Pancreas (tissue), 10 donors: ENCODE measurements around the gene OR2S2. TPM values are rescaled to one million over a fixed set of nuclear protein-coding genes. Genes with fewer than 3 reads are reported as not detected.

Experiments used
- ATAC-seq, 4 donors: fragments of 200-7000 bp; cut with Tn5 transposase; one replicate each; pipeline versions ENCODE4 v1.8.0 to v1.9.1; 2020; ENCODE audit warnings: mild to moderate bottlenecking in 4 of 4, moderate library complexity in 4 of 4
- DNase-seq, 6 donors: peaks; one replicate each; pipeline ENCODE4 v3.0.0-alpha.2; 2020
- FAIRE-seq: peaks from 2 replicates; lab custom pipeline; 2012; peaks lifted over from hg19 to GRCh38; lab: Jason Lieb, UNC
- H3K27ac ChIP-seq, 4 donors: fragments of 200-600 bp; sonication (generic); 1 replicate in 3 of 4; 2 replicates in 1 of 4; pipeline versions ENCODE4 v1.5.0 to v1.8.0; 2020
- H3K27me3 ChIP-seq, 4 donors: fragments of 200-600 bp; one replicate each; pipeline ENCODE4 v1.8.0; 2021
- H3K36me3 ChIP-seq, 3 donors: fragments of 200-600 bp; sonication (generic) in 1 of 3; one replicate each; pipeline versions ENCODE4 v1.5.0 to v1.8.0; 2020 to 2021
- H3K4me1 ChIP-seq, 3 donors: fragments of 200-600 bp; one replicate each; pipeline ENCODE4 v1.8.0; 2021
- H3K4me3 ChIP-seq, 4 donors: fragments of 200-600 bp; sonication (generic) in 2 of 4; one replicate each; pipeline versions ENCODE4 v1.5.0 to v1.8.0; 2020 to 2021
- H3K9me3 ChIP-seq, 4 donors: fragments of 200-600 bp; one replicate each; pipeline ENCODE4 v1.8.0; 2021
- WGBS, 2 donors: extraction: QIAGEN DNeasy Blood & Tissue Kit; methylation state at CpG; one replicate each; pipeline ENCODE4 v1.1.7; 2013; 5-methylcytosine and 5-hydroxymethylcytosine counted together
- intact Hi-C, 3 donors: fragments of 100-400 bp; cut with DNase I; formaldehyde crosslinking; loops; one replicate each; pipeline versions ENCODE4 v1.11.1 to v1.14.2; 2022
- polyA plus RNA-seq, 2 donors: library from polyadenylated mRNA; stranded (reverse); fragments of 200-250 nt; gene quantifications; one replicate each; pipeline ENCODE4 v1.2.3, GENCODE V29; 2013
- total RNA-seq, 6 donors: library from RNA; stranded (reverse); fragmentation: NEBNext Ultra II Directional in 4 of 6; extraction: Animal tissue kit (Norgen Biotek cat#: 25700) in 4 of 6; gene quantifications; one replicate each; pipeline versions ENCODE4 v1.2.1 to v1.2.4, GENCODE V29; 2021 to 2023
- TF ChIP-seq, protein P1 (sequence below), 4 donors: fragments of 200-600 bp; sonication (generic) in 3 of 4; IDR thresholded peaks; one replicate each; pipeline versions ENCODE4 v1.5.0 to v1.8.0; 2021; ENCODE audit warnings: antibody characterized with exemption in 4 of 4
- donor health status: healthy with polysubstance abuse.
- donor health status: DM: no; HTN: no; CAD: no; lungs with moderate emphysema.
- donor health status: DM: no; HTN: no; CAD: no.
- donor health status: control.
- donor health status: control.
- donor health status: Bipolar disorder and iron deficiency.
- donor health status: DM: yes; HTN: yes; CAD: no.
- donor health status: DM: no; HTN: no; CAD: no.
- donor health status: DM: no; HTN: no; CAD: no.
- donor health status: DM: yes; HTN: yes; CAD: no.

OR2S2 gene
- total and polyA plus RNA-seq, 8 donors, result not detected

DNA sequence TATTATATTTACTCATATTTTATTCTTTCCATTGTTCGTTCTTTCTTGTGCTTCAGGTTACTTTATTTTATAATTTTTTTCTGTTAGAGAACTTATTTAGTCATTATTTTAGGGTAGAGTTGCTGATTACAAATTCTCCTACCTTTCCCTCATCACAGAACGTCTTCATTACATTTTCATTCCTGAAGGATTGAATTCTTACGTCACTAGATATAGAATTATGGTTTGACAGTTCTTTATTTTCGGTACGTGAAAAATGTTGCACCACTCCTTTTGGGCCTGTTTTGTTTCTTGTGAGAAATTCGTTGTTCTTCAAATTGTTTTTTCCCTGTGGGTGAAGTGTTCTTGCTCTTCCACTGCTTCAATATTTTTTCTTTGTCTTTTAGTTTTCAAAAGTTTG lies 20.8 kb upstream of the OR2S2 start:
- ATAC-seq, result no peak
- Histone ChIP-seq H3K27me3 (peaks cover 0 to 5% (median 0%) of the 10 kb centered on the region in 4 donors), H3K4me3 (no peak overlapping the region), H3K4me1 (no peaks in the 10 kb centered on the region), H3K27ac (no peak overlapping the region), H3K36me3 (no peaks in the 10 kb centered on the region), H3K9me3 (no peaks in the 10 kb centered on the region)
- WGBS, 2 donors, result 67 to 79% methylated on average over 6 of the region's 6 CpGs
- DNase-seq, result no peak
- FAIRE-seq, result no peak
- intact Hi-C loops, result no loop called here
- TF ChIP-seq, protein P1, sequence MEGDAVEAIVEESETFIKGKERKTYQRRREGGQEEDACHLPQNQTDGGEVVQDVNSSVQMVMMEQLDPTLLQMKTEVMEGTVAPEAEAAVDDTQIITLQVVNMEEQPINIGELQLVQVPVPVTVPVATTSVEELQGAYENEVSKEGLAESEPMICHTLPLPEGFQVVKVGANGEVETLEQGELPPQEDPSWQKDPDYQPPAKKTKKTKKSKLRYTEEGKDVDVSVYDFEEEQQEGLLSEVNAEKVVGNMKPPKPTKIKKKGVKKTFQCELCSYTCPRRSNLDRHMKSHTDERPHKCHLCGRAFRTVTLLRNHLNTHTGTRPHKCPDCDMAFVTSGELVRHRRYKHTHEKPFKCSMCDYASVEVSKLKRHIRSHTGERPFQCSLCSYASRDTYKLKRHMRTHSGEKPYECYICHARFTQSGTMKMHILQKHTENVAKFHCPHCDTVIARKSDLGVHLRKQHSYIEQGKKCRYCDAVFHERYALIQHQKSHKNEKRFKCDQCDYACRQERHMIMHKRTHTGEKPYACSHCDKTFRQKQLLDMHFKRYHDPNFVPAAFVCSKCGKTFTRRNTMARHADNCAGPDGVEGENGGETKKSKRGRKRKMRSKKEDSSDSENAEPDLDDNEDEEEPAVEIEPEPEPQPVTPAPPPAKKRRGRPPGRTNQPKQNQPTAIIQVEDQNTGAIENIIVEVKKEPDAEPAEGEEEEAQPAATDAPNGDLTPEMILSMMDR (IDR thresholded peaks at IDR 0.05), result no peak

- Histone ChIP-seq H3K27me3 (peaks cover 0 to 9% (median 4%) of the 10 kb centered on the region in 4 donors), H3K4me3 (no peak overlapping the region), H3K4me1 (no peaks in the 10 kb centered on the region), H3K27ac (no peak overlapping the region), H3K36me3 (no peaks in the 10 kb centered on the region), H3K9me3 (no peaks in the 10 kb centered on the region)
- intact Hi-C loops, result no loop called here
- no peak for ATAC-seq
- no peak for FAIRE-seq
- WGBS, 2 donors, result 71 to 85% methylated on average over 1 of the region's 1 CpG
- DNase-seq, result no peak
- TF ChIP-seq, protein P1 (IDR thresholded peaks at IDR 0.05), result no peak
These were observed 18.8 kb upstream of the OR2S2 start for GRCh38 chr9:35976726-35977125.

GRCh38 chr9:35974800-35975199 lies 16.8 kb upstream of the OR2S2 start:
- Histone ChIP-seq H3K4me1 (no peaks in the 10 kb centered on the region), H3K9me3 (no peaks in the 10 kb centered on the region), H3K27me3 (peaks cover 0 to 16% (median 4%) of the 10 kb centered on the region in 4 donors), H3K27ac (no peak overlapping the region), H3K4me3 (no peak overlapping the region), H3K36me3 (no peaks in the 10 kb centered on the region)
- TF ChIP-seq, protein P1 (IDR thresholded peaks at IDR 0.05), result no peak
- DNase-seq (no peak), ATAC-seq (no peak), FAIRE-seq (no peak)
- WGBS, 2 donors, result 96 to 100% methylated on average over 1 of the region's 1 CpG
- intact Hi-C loops, result no loop called here

- no peak for DNase-seq
- no peak for FAIRE-seq
- Histone ChIP-seq H3K4me3 (no peak overlapping the region), H3K9me3 (no peaks in the 10 kb centered on the region), H3K36me3 (no peaks in the 10 kb centered on the region), H3K27ac (no peak overlapping the region), H3K27me3 (peaks cover 0 to 19% (median 4%) of the 10 kb centered on the region in 4 donors), H3K4me1 (no peaks in the 10 kb centered on the region)
- 26 to 27% methylated on average over 35 of the region's 35 CpGs for WGBS, 2 donors
- TF ChIP-seq, protein P1 (IDR thresholded peaks at IDR 0.05), result no peak
- ATAC-seq, result no peak
- intact Hi-C loops, result no loop called here
These were observed 14.1 kb upstream of the OR2S2 start for GRCh38 chr9:35972093-35972492.

DNA sequence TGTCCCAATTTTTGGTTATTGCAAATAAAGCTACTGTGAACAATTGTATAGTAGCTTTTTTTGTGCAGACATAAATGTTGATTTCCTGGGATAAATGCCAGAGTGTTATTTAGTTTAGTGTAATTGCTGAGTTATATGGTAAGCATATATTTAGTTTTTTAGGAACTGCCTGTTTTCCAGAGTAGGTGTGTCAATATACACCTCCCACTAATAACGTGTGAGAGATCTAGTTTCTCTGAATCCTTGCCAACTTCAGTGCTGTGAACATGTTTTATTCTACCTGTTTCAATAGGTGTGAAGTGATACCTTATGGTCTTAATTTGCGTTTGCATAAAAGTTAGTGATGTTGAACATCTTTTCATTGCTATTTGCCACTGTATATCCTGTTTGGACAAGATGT lies 9.1 kb upstream of the OR2S2 start:
- 16 to 34% methylated on average over 2 of the region's 2 CpGs for WGBS, 2 donors
- H3K27ac ChIP-seq, result no peak overlapping the region
- no peak for ATAC-seq
- DNase-seq, result no peak
- H3K4me3 ChIP-seq, result no peak overlapping the region
- no peak for FAIRE-seq
- peaks cover 0 to 11% (median 0%) of the 10 kb centered on the region in 4 donors for H3K27me3 ChIP-seq
- no peaks in the 10 kb centered on the region for H3K9me3 ChIP-seq
- H3K36me3 ChIP-seq, result no peaks in the 10 kb centered on the region
- no peaks in the 10 kb centered on the region for H3K4me1 ChIP-seq
- intact Hi-C loops, result no loop called here
- TF ChIP-seq, protein P1 (IDR thresholded peaks at IDR 0.05), result no peak
